ENCODE measurements around the gene RIC3.

DNA sequence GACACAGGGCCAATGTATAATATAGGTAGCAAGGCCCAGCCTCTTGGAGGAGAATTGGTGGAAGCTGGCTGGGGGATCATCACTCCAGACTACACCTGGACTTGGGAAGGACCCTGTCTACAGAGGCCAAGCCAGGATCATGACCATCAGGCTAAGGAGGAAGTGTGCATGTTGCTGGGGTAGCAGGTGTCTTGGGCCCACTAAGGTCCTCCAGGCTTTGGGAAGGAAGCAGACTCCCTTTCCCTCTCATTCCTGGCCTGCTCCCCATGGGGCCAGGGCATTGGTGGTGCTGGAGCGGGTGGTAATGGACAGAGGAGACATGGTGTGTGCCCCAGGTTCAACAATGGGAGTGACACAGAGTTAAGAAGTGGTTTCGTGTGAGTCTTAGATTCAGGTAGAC, 103.8 kb downstream of the RIC3 start:
- no peak for TF ChIP-seq POLR2A (IDR thresholded peaks at IDR 0.05)
- TF ChIP-seq, protein P1, sequence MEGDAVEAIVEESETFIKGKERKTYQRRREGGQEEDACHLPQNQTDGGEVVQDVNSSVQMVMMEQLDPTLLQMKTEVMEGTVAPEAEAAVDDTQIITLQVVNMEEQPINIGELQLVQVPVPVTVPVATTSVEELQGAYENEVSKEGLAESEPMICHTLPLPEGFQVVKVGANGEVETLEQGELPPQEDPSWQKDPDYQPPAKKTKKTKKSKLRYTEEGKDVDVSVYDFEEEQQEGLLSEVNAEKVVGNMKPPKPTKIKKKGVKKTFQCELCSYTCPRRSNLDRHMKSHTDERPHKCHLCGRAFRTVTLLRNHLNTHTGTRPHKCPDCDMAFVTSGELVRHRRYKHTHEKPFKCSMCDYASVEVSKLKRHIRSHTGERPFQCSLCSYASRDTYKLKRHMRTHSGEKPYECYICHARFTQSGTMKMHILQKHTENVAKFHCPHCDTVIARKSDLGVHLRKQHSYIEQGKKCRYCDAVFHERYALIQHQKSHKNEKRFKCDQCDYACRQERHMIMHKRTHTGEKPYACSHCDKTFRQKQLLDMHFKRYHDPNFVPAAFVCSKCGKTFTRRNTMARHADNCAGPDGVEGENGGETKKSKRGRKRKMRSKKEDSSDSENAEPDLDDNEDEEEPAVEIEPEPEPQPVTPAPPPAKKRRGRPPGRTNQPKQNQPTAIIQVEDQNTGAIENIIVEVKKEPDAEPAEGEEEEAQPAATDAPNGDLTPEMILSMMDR (IDR thresholded peaks at IDR 0.05), result no peak
